SKM-1 (cell line): Measurements from ENCODE around the gene GNPDA1.
A peak's percentile ranks its signal among the peaks of the same experiment; 100 is the strongest.

ENCODE experiments used
- DNase-seq: peaks from one replicate; lab custom pipeline; 2025; ENCODE audit not compliant: unreplicated experiment; lab: John Stamatoyannopoulos, UW

The GNPDA1 gene

GRCh38 chr5:142024771-142025304 is 12.0 kb upstream of the GNPDA1 start:
- DNase-seq = peak; percentile 81

GRCh38 chr5:142023836-142024235 is 11.0 kb upstream of the GNPDA1 start:
- DNase-seq = no peak

GRCh38 chr5:142020122-142020659 is 7.4 kb upstream of the GNPDA1 start:
- DNase-seq = no peak

GRCh38 chr5:142017832-142018427 is 5.1 kb upstream of the GNPDA1 start:
- DNase-seq = no peak

- no peak for DNase-seq
Measured at GRCh38 chr5:142016556-142016955, 3.7 kb upstream of the GNPDA1 start.

- peak; percentile 77 for DNase-seq
Measured at GRCh38 chr5:142015781-142016533, 3.1 kb upstream of the GNPDA1 start.

- peak; percentile 45 for DNase-seq
Measured at GRCh38 chr5:142014911-142015584, 2.2 kb upstream of the GNPDA1 start.

GRCh38 chr5:142013734-142014521 is 1.1 kb upstream of the GNPDA1 start:
- no peak for DNase-seq

- peak; percentile 67 for DNase-seq
Measured at GRCh38 chr5:142012186-142012785, 541 bp downstream of the GNPDA1 start.

- no peak for DNase-seq
Measured at GRCh38 chr5:142011572-142012185, 1.1 kb downstream of the GNPDA1 start.

- DNase-seq = no peak
Measured at GRCh38 chr5:142009886-142010285, 2.9 kb downstream of the GNPDA1 start.

- DNase-seq = no peak
Measured at GRCh38 chr5:142008813-142009212, 4.0 kb downstream of the GNPDA1 start.

- no peak for DNase-seq
Measured at GRCh38 chr5:142007237-142007544, 5.6 kb downstream of the GNPDA1 start.

- peak; percentile 11 for DNase-seq
Measured at GRCh38 chr5:142006363-142007236, 6.2 kb downstream of the GNPDA1 start.

- DNase-seq = no peak
Measured at GRCh38 chr5:142003266-142003800, 9.5 kb downstream of the GNPDA1 start.

GRCh38 chr5:142000704-142001484 is 11.9 kb downstream of the GNPDA1 start:
- DNase-seq = no peak

- no peak for DNase-seq
Measured at GRCh38 chr5:142000173-142000572, 12.7 kb downstream of the GNPDA1 start.

- DNase-seq = no peak
Measured at GRCh38 chr5:141997358-141997960, 15.4 kb downstream of the GNPDA1 start.
